HCT116 (cell line): ENCODE measurements around the gene IGFBP2. TPM values are rescaled to one million over a fixed set of nuclear protein-coding genes. Genes with fewer than 3 reads are reported as not detected.

Source experiments
- ATAC-seq: fragments of 200-7000 bp; cut with Tn5 transposase; 2 replicates; pipeline ENCODE4 v1.9.1; 2020; ENCODE audit warnings: mild to moderate bottlenecking, moderate library complexity
- BruUV-seq: library from RNA; stranded (reverse); fragments of 400-500 nt; replicated peaks from 2 replicates; lab custom pipeline; 2021; lab: Mats Ljungman, UMichigan
- CTCF ChIA-PET: fragments of 300-600 bp; sonication (Branson Sonifier 250); formaldehyde crosslinking; loops from one replicate; lab custom pipeline; 2021; ENCODE audit warnings: antibody characterized with exemption; lab: Charles Lee
- POLR2A ChIA-PET: fragments of 300-600, 350-600 bp; sonication (Branson Sonifier 250); formaldehyde crosslinking; loops from one replicate; lab custom pipeline; 2021; ENCODE audit warnings: antibody characterized with exemption; lab: Charles Lee
- RAD21 ChIA-PET, 2 experiments: fragments of 300-600 bp; sonication (Branson Sonifier 250); formaldehyde crosslinking; loops; one replicate each; lab custom pipeline; 2023; ENCODE audit warnings: low total read pairs in 2 of 2; ENCODE audit not compliant: uncharacterized antibody in 2 of 2, unreplicated experiment in 2 of 2, low non-redundant PET in 1 of 2; lab: Charles Lee
- DNase-seq: peaks from one replicate; pipeline ENCODE4 v3.0.0-alpha.2; 2010; ENCODE audit warnings: low read depth, low spot score
- H2AFZ ChIP-seq: fragments of 200-600 bp; shearing (Covaris generic), sonication (generic); 2 replicates; pipeline ENCODE4 v1.6.1; 2017; ENCODE audit warnings: low read depth, mixed run types, mixed read lengths, antibody characterized with exemption, low read length; ENCODE audit not compliant: poor library complexity, severe bottlenecking
- H3K27ac ChIP-seq: 2 replicates; pipeline ENCODE4 v1.5.1; 2012; ENCODE audit warnings: low read depth, low read length
- H3K27me3 ChIP-seq: fragments of 200-600 bp; sonication (generic); 2 replicates; pipeline ENCODE4 v1.6.1; 2016; ENCODE audit warnings: mixed run types, low read length, mixed read lengths; ENCODE audit not compliant: insufficient read depth
- H3K36me3 ChIP-seq, 2 experiments: fragments of 200-500 bp in 1 of 2; fragments of 200-600 bp in 1 of 2; sonication (Bioruptor generic) in 1 of 2; sonication (generic) in 1 of 2; 2 replicates each; pipeline versions ENCODE4 v1.5.1 to v1.6.1; 2014 to 2016; ENCODE audit warnings: low read length in 2 of 2, inconsistent platforms in 1 of 2, mixed read lengths in 1 of 2, mixed run types in 1 of 2; ENCODE audit not compliant: insufficient read depth in 2 of 2, control insufficient read depth in 1 of 2
- H3K4me1 ChIP-seq, 2 experiments: fragments of 200-600 bp in 1 of 2; sonication (generic) in 1 of 2; 2 replicates each; pipeline versions ENCODE4 v1.5.1 to v1.6.1; 2012 to 2017; ENCODE audit warnings: low read length in 2 of 2, inconsistent platforms in 1 of 2, mild to moderate bottlenecking in 1 of 2, mixed read lengths in 1 of 2, mixed run types in 1 of 2, moderate library complexity in 1 of 2; ENCODE audit not compliant: insufficient read depth in 2 of 2, control insufficient read depth in 1 of 2
- H3K4me2 ChIP-seq: fragments of 200-600 bp; sonication (generic); 2 replicates; pipeline ENCODE4 v1.6.1; 2017; ENCODE audit warnings: mixed run types, low read length, mixed read lengths
- H3K4me3 ChIP-seq, 2 experiments: fragments of 200-600 bp in 1 of 2; sonication (generic) in 1 of 2; replicated peaks in 1 of 2; 2 replicates each; pipeline ENCODE4 v1.5.1; 2011 to 2016; ENCODE audit warnings: low read length in 2 of 2, control low read depth in 1 of 2, low read depth in 1 of 2, mild to moderate bottlenecking in 1 of 2, mixed read lengths in 1 of 2, mixed run types in 1 of 2
- H3K79me2 ChIP-seq: fragments of 200-600 bp; sonication (generic); 2 replicates; pipeline ENCODE4 v1.6.1; 2017; ENCODE audit warnings: mild to moderate bottlenecking, mixed run types, low read length, moderate library complexity, mixed read lengths; ENCODE audit not compliant: insufficient read depth
- H3K9ac ChIP-seq: fragments of 200-600 bp; sonication (generic); 2 replicates; pipeline ENCODE4 v1.6.1; 2016; ENCODE audit warnings: low read length, mixed read lengths
- H3K9me2 ChIP-seq: fragments of 200-600 bp; sonication (generic), shearing (Covaris generic); 2 replicates; pipeline ENCODE4 v1.6.1; 2017; ENCODE audit warnings: mixed run types, mild to moderate bottlenecking, moderate library complexity; ENCODE audit not compliant: insufficient read depth
- H3K9me3 ChIP-seq, 2 experiments: fragments of 200-500 bp in 1 of 2; fragments of 200-600 bp in 1 of 2; sonication (Bioruptor generic) in 1 of 2; sonication (generic) in 1 of 2; 2 replicates each; pipeline ENCODE4 v1.6.1; 2014 to 2017; ENCODE audit warnings: low read length in 2 of 2, mixed read lengths in 2 of 2, inconsistent platforms in 1 of 2, low read depth in 1 of 2, mild to moderate bottlenecking in 1 of 2, mixed run types in 1 of 2, moderate library complexity in 1 of 2; ENCODE audit not compliant: control insufficient read depth in 1 of 2, insufficient read depth in 1 of 2
- H4K20me1 ChIP-seq: fragments of 200-600 bp; sonication (generic), shearing (Covaris generic); 2 replicates; pipeline ENCODE4 v1.6.1; 2017; ENCODE audit warnings: mixed run types, mild to moderate bottlenecking, moderate library complexity; ENCODE audit not compliant: insufficient read depth
- CBX3 ChIP-seq: IDR thresholded peaks from 2 replicates; pipeline ENCODE4 v1.6.1; 2012; ENCODE audit warnings: low read depth
- REST ChIP-seq: IDR thresholded peaks from 2 replicates; pipeline ENCODE4 v1.6.1; 2012; ENCODE audit warnings: low read depth
- intact Hi-C: fragments of 100-400 bp; cut with micrococcal nuclease; formaldehyde crosslinking; loops from 2 replicates; pipeline ENCODE4 v1.10.0; 2022
- total RNA-seq: library from RNA; stranded (reverse); gene quantifications from one replicate; pipeline ENCODE4 v1.2.1, GENCODE V29; 2021; ENCODE audit not compliant: unreplicated experiment

The IGFBP2 gene
- total RNA-seq, 1 experiment from 2014 or later, result 143 TPM

- no TSS peak for BruUV-seq
- Histone ChIP-seq H3K27ac (no peak overlapping the region), H3K4me1 (peaks cover 20 to 56% of the 10 kb centered on the region in 2 experiments), H3K79me2 (no peaks in the 10 kb centered on the region), H3K4me3 (no peak overlapping the region), H3K9me3 (no peaks in the 10 kb centered on the region), H3K9me2 (no peaks in the 10 kb centered on the region), H3K27me3 (0 out of 2 replicates have a peak, but pooled peaks cover 11% of the 10 kb centered on the region), H3K9ac (no peak overlapping the region), H3K4me2 (0 out of 2 replicates have a peak overlapping the region, but pooled peaks have one; percentile 29), H3K36me3 (no peaks in the 10 kb centered on the region), H4K20me1 (no peaks in the 10 kb centered on the region), H2AFZ (no peak overlapping the region)
- ChIA-PET RAD21 (no interaction called here), CTCF (interaction anchor here (1.2 to 2.5 kb wide), 2 partner anchors 817 to 1061 kb away, joined by 3 to 9 read pairs; no protein-coding TSS in a partner anchor), POLR2A (interaction anchor here (0.6 kb wide), 1 partner anchor 282 kb away, joined by 3 read pairs; the partner anchor contains the start of gene SMARCAL1)
- DNase-seq (no peak), ATAC-seq (no peak)
- no peak for TF ChIP-seq CBX3
- no peak for TF ChIP-seq REST
- intact Hi-C loops, result no loop called here
These were observed 61.0 kb downstream of the IGFBP2 start for GRCh38 chr2:216694082-216694825.
